Activated CD4-positive, alpha-beta T cell treated with anti-CD3 and anti-CD28 coated beads, Interleukin-2, amount 50 U/mL, for 24 hours (primary cell): Measurements from ENCODE around the gene PSMC5.
A peak's percentile ranks its signal among the peaks of the same experiment; 100 is the strongest.
"Not testable (repeated sequence)": the region's sequence is repeated elsewhere in the genome, so short reads cannot be mapped to it uniquely, and the experiment has no call there.

ENCODE experiments used
- DNase-seq, 2 donors: peaks; one replicate each; pipeline ENCODE4 v3.0.0-alpha.2; 2020; ENCODE audit warnings: low read depth in 1 of 2, low spot score in 1 of 2

Gene PSMC5

GRCh38 chr17:63827002-63827800 lies at the start of gene PSMC5, which contains the start of gene FTSJ3:
TSS of gene PSMC5 (plus strand) at chr17:63827431. CDS start at chr17:63827491, 60 bp downstream.
TSS of gene FTSJ3 (minus strand) at chr17:63827663. CDS start at chr17:63826902, 761 bp downstream.
- peak; percentile 91 to 94 for DNase-seq

- no peak for DNase-seq
Measured at GRCh38 chr17:63780507-63780906, 46.7 kb upstream of the PSMC5 start.

GRCh38 chr17:63780928-63781327 lies 46.3 kb upstream of the PSMC5 start:
- no peak for DNase-seq

GRCh38 chr17:63783522-63783921 lies 43.7 kb upstream of the PSMC5 start:
- DNase-seq, result no peak

GRCh38 chr17:63785556-63785955 lies 41.7 kb upstream of the PSMC5 start:
- no peak for DNase-seq

- DNase-seq, result no peak
Measured at GRCh38 chr17:63786117-63786516, 41.1 kb upstream of the PSMC5 start.

GRCh38 chr17:63786971-63787711 lies 40.1 kb upstream of the PSMC5 start:
- DNase-seq, result no peak

GRCh38 chr17:63790057-63790456 lies 37.2 kb upstream of the PSMC5 start:
- no peak for DNase-seq

GRCh38 chr17:63792055-63792729 lies 35.0 kb upstream of the PSMC5 start:
- DNase-seq, result no peak

GRCh38 chr17:63796375-63796774 lies 30.9 kb upstream of the PSMC5 start:
- not testable (repeated sequence) for DNase-seq

GRCh38 chr17:63798572-63799106 lies 28.6 kb upstream of the PSMC5 start:
- no peak for DNase-seq

GRCh38 chr17:63800783-63801182 lies 26.4 kb upstream of the PSMC5 start:
- no peak for DNase-seq

- no peak for DNase-seq
Measured at GRCh38 chr17:63804328-63804727, 22.9 kb upstream of the PSMC5 start.

- DNase-seq, result no peak
Measured at GRCh38 chr17:63805591-63805990, 21.6 kb upstream of the PSMC5 start.

GRCh38 chr17:63809970-63810369 lies 17.3 kb upstream of the PSMC5 start:
- no peak for DNase-seq

- no peak for DNase-seq
Measured at GRCh38 chr17:63816123-63816522, 11.1 kb upstream of the PSMC5 start.

- DNase-seq, result no peak
Measured at GRCh38 chr17:63816669-63817068, 10.6 kb upstream of the PSMC5 start.

GRCh38 chr17:63817736-63818385 lies 9.4 kb upstream of the PSMC5 start:
- DNase-seq, result no peak

- no peak for DNase-seq
Measured at GRCh38 chr17:63819131-63819530, 8.1 kb upstream of the PSMC5 start.

- DNase-seq, result no peak
Measured at GRCh38 chr17:63819585-63820537, 7.4 kb upstream of the PSMC5 start.
